ENCODE measurements around the gene MTARC2.

DNA sequence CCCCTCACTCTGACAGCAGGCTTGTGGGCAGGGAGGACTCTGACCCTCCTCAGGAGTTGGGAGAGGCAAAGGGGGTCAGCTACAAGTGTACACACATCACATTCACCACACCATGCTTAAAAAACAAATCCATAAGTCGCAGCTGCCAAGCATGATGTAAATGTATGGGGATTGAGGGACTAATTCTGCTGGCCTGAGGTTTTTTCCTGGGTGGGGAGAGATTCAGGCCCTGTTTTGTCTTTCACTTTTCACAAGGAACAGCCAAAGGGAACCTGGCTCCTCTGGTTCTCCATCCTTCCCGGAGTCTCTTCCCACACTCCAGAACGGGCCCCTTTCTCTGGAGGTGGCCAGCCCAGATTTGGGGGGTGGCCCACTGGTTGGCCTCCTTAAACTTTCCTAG is 1.3 kb upstream of the MTARC2 start:
- TF ChIP-seq, protein P1, sequence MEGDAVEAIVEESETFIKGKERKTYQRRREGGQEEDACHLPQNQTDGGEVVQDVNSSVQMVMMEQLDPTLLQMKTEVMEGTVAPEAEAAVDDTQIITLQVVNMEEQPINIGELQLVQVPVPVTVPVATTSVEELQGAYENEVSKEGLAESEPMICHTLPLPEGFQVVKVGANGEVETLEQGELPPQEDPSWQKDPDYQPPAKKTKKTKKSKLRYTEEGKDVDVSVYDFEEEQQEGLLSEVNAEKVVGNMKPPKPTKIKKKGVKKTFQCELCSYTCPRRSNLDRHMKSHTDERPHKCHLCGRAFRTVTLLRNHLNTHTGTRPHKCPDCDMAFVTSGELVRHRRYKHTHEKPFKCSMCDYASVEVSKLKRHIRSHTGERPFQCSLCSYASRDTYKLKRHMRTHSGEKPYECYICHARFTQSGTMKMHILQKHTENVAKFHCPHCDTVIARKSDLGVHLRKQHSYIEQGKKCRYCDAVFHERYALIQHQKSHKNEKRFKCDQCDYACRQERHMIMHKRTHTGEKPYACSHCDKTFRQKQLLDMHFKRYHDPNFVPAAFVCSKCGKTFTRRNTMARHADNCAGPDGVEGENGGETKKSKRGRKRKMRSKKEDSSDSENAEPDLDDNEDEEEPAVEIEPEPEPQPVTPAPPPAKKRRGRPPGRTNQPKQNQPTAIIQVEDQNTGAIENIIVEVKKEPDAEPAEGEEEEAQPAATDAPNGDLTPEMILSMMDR (IDR thresholded peaks at IDR 0.05) = no peak
- TF ChIP-seq POLR2AphosphoS5 (IDR thresholded peaks at IDR 0.05) = no peak
- no peak for TF ChIP-seq EP300 (IDR thresholded peaks at IDR 0.05)

Measured in sigmoid colon (tissue), 4 donors.